RWPE2 (cell line): ENCODE results near the gene ASB10.

Experiments used
- ATAC-seq: fragments of 200-7000 bp; cut with Tn5 transposase; 3 replicates; pipeline ENCODE4 v1.9.1; 2021; ENCODE audit warnings: low read depth
- DNase-seq: peaks from one replicate; pipeline ENCODE4 v3.0.0-alpha.2; 2020; ENCODE audit warnings: low spot score
- H3K27ac ChIP-seq: fragments of 450-650 bp; 2 replicates; pipeline ENCODE4 v1.5.1; 2017; ENCODE audit warnings: mild to moderate bottlenecking; ENCODE audit not compliant: poor library complexity, severe bottlenecking
- H3K27me3 ChIP-seq: fragments of 250-450 bp; sonication (Bioruptor Pico); 2 replicates; pipeline ENCODE4 v1.5.1; 2021; ENCODE audit warnings: mild to moderate bottlenecking, moderate library complexity; ENCODE audit not compliant: insufficient read depth, poor library complexity, severe bottlenecking
- H3K36me3 ChIP-seq: fragments of 250-450 bp; sonication (Bioruptor Pico); 2 replicates; pipeline ENCODE4 v1.5.1; 2020; ENCODE audit warnings: low read depth, mild to moderate bottlenecking, moderate library complexity
- H3K4me1 ChIP-seq: fragments of 250-450 bp; sonication (Bioruptor Pico); 2 replicates; pipeline ENCODE4 v1.5.1; 2021; ENCODE audit warnings: mild to moderate bottlenecking, moderate library complexity; ENCODE audit not compliant: insufficient read depth, poor library complexity, severe bottlenecking
- H3K4me3 ChIP-seq: fragments of 250-450 bp; sonication (Bioruptor Pico); 2 replicates; pipeline ENCODE4 v1.5.1; 2021; ENCODE audit warnings: mild to moderate bottlenecking, moderate library complexity; ENCODE audit not compliant: severe bottlenecking
- H3K9me3 ChIP-seq: fragments of 250-450 bp; sonication (Bioruptor Pico); 2 replicates; pipeline ENCODE4 v1.5.1; 2021; ENCODE audit warnings: mild to moderate bottlenecking, moderate library complexity; ENCODE audit not compliant: severe bottlenecking
- TF ChIP-seq, protein P1 (sequence below): fragments of 450-650 bp; IDR thresholded peaks from one replicate; pipeline ENCODE4 v1.5.1; 2017; ENCODE audit warnings: mild to moderate bottlenecking, moderate library complexity; ENCODE audit not compliant: poor library complexity, severe bottlenecking

The ASB10 gene

DNA sequence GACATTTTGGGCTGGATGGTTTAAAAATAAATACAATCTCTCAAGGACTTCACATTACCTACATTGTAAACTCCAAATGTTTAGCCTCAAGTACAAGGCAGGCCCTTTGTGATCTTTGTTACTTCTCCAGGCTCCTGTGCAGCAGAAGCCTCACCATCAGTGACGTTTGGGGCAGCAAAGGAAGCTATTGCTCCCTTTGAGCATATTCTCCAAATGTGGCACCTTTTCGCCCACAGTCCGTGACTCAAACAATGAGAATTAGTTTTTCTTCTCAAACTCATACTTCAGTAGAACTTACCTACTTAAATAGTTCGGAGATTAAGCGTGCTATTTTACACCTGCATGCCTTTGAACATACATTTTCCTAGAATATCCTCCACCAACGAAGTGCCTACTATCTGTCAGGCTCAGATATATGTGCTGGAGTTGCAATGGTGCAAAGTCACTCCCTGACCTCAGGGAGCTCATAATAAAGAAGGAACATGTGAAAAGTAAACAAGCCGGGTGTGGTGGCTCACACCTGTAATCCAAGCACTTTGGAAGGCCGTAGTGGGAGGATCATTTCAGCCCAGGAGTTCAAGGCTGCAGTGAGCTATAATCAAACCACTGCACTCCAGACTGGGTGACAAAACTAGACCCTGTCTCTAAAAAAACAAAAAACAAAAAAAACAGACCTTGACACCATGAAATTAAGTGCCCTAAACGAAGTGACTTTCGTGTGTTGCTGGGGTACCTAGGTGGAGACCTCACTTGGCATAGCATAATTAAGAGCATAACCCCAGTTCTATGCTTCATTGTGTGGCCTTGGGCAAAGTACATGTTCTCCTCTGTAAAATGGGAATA, 41.2 kb upstream of the ASB10 start:
- peak overlapping the region; percentile 62 for H3K4me3 ChIP-seq
- H3K27ac ChIP-seq = peak overlapping the region; percentile 41
- DNase-seq = no peak
- no peaks in the 10 kb centered on the region for H3K9me3 ChIP-seq
- no peaks in the 10 kb centered on the region for H3K27me3 ChIP-seq
- H3K4me1 ChIP-seq = peaks cover 7% of the 10 kb centered on the region
- TF ChIP-seq, protein P1, sequence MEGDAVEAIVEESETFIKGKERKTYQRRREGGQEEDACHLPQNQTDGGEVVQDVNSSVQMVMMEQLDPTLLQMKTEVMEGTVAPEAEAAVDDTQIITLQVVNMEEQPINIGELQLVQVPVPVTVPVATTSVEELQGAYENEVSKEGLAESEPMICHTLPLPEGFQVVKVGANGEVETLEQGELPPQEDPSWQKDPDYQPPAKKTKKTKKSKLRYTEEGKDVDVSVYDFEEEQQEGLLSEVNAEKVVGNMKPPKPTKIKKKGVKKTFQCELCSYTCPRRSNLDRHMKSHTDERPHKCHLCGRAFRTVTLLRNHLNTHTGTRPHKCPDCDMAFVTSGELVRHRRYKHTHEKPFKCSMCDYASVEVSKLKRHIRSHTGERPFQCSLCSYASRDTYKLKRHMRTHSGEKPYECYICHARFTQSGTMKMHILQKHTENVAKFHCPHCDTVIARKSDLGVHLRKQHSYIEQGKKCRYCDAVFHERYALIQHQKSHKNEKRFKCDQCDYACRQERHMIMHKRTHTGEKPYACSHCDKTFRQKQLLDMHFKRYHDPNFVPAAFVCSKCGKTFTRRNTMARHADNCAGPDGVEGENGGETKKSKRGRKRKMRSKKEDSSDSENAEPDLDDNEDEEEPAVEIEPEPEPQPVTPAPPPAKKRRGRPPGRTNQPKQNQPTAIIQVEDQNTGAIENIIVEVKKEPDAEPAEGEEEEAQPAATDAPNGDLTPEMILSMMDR = no peak
- peaks cover 28% of the 10 kb centered on the region for H3K36me3 ChIP-seq
- ATAC-seq = no peak

DNA sequence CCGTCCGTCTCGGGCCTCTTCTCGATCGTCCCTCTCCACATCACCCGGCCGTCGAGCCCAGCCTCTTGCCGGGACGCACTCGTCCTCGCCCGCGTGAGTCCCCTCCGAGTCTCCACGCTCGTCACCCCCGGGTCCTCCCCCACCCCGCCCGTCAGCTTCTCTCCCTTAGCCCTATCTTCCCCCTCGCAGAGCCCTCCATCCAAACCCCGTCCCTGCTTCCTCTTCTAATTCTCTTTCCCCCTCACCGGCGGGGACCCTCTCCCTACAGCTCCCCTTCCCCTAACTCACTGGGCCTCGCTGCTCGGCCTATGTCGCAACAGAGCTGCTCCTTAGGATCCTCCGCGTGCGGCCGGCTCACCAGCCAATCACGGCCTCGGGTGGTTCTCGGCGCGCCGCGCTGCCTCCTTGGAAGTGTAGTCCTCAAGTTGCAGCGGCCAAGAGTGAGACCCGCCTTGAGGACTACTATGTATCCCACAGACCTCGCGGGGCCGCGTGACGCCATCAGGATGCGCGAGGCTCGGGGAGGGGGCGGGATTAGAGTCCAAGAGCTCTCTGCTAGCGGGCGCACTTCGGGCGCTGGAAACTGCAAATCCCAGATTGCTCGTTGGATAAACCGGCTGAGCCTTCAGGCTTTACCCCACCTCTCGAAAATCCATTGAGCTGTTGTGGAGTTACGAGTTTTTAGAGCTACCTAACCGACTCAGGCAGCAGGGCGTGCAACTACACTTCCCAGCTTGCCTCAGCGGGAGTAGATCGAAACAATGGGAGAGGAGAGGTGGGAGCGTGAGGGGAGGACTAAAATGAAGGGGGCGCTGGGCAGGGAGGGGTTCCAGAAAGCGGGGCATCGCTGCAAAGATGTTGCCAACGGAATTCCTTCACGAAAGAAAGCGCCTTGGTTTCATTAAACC, 40.1 kb upstream of the ASB10 start, which contains the start of gene ABCF2:
ABCF2 (minus strand) TSS at position 331 of the 908 bp plus-strand sequence. CDS start 747 bp downstream, outside the sequence.
- ATAC-seq = peak; percentile 98
- TF ChIP-seq, protein P1 = no peak
- H3K27me3 ChIP-seq = no peaks in the 10 kb centered on the region
- H3K27ac ChIP-seq = peak within 1 kb of the TSS; percentile 41
- H3K4me1 ChIP-seq = peaks cover 7% of the 10 kb centered on the region
- no peaks in the 10 kb centered on the region for H3K9me3 ChIP-seq
- peak within 1 kb of the TSS; percentile 62 for H3K4me3 ChIP-seq
- DNase-seq = peak; percentile 98
- peaks cover 39% of the 10 kb centered on the region for H3K36me3 ChIP-seq

DNA sequence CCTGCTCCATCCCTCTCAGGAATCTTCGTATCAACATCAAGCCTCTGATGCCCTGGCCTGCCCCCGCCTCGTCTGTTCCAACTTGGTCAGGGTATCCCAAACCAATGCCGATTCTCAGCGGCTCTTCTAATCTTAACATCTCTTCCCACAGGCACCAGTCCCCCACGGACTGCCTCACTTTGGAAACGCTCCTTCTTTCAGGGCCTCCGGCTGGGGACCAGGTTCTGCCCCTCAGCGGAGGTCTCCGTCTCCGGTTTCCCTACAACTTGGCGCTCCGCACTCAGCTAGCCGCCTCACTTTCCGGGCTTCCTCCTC, 39.5 kb upstream of the ASB10 start:
- no peaks in the 10 kb centered on the region for H3K27me3 ChIP-seq
- no peaks in the 10 kb centered on the region for H3K9me3 ChIP-seq
- TF ChIP-seq, protein P1 = no peak
- H3K36me3 ChIP-seq = peaks cover 45% of the 10 kb centered on the region
- peak overlapping the region; percentile 62 for H3K4me3 ChIP-seq
- H3K4me1 ChIP-seq = peaks cover 7% of the 10 kb centered on the region
- peak; percentile 9; the same call in 2 of the 3 replicates for ATAC-seq
- no peak for DNase-seq
- no peak overlapping the region for H3K27ac ChIP-seq

- TF ChIP-seq, protein P1 = no peak
- H3K27ac ChIP-seq = no peak overlapping the region
- ATAC-seq = no peak
Observed at GRCh38 chr7:151225948-151226510, 39.0 kb upstream of the ASB10 start.

More at GRCh38 chr7:151225948-151226510, 39.0 kb upstream of the ASB10 start:
- Histone ChIP-seq H3K27me3 (no peaks in the 10 kb centered on the region), H3K36me3 (peaks cover 50% of the 10 kb centered on the region), H3K9me3 (no peaks in the 10 kb centered on the region), H3K4me3 (peak overlapping the region; percentile 62), H3K4me1 (peaks cover 7% of the 10 kb centered on the region)
- DNase-seq = no peak
